Epithelial cell of esophagus (primary cell): ENCODE measurements around the gene HS6ST3.
A peak's percentile ranks its signal among the peaks of the same experiment; 100 is the strongest.
"Not testable (repeated sequence)": the region's sequence is repeated elsewhere in the genome, so short reads cannot be mapped to it uniquely, and the experiment has no call there.

ENCODE experiments used
- DNase-seq: peaks from one replicate; pipeline ENCODE4 v3.0.0; 2010; ENCODE audit warnings: low read depth
- H3K4me3 ChIP-seq: 2 replicates; pipeline ENCODE4 v1.5.1; 2011; ENCODE audit warnings: mild to moderate bottlenecking, low read length, control low read depth
- TF ChIP-seq, protein P1 (sequence below): IDR thresholded peaks from 2 replicates; pipeline ENCODE4 v1.5.1; 2011; ENCODE audit warnings: low read depth, mild to moderate bottlenecking, low read length, control low read depth, inconsistent platforms; ENCODE audit not compliant: insufficient read depth; ENCODE audit errors: missing control alignments

The HS6ST3 gene

DNA sequence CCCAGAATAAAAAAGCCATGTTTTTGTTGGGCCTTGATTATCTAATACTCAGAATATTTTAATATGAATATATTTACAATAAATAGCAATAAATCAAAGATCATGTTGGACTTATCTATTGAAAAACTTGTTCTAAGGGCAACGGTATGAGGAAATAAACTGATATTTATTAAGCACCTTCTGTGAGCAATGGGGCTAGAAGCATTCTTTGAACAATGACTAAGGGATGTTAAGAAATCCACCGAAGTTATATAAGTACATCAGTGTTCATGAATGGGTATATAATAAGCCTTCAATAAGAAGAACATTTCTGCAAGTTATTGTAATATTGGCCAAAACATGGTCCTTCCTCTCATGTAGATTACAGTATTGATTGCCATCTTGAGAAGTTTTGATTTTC, 682.5 kb downstream of the HS6ST3 start:
- DNase-seq = peak; percentile 70
- TF ChIP-seq, protein P1, sequence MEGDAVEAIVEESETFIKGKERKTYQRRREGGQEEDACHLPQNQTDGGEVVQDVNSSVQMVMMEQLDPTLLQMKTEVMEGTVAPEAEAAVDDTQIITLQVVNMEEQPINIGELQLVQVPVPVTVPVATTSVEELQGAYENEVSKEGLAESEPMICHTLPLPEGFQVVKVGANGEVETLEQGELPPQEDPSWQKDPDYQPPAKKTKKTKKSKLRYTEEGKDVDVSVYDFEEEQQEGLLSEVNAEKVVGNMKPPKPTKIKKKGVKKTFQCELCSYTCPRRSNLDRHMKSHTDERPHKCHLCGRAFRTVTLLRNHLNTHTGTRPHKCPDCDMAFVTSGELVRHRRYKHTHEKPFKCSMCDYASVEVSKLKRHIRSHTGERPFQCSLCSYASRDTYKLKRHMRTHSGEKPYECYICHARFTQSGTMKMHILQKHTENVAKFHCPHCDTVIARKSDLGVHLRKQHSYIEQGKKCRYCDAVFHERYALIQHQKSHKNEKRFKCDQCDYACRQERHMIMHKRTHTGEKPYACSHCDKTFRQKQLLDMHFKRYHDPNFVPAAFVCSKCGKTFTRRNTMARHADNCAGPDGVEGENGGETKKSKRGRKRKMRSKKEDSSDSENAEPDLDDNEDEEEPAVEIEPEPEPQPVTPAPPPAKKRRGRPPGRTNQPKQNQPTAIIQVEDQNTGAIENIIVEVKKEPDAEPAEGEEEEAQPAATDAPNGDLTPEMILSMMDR = no peak
- no peak overlapping the region for H3K4me3 ChIP-seq

GRCh38 chr13:96778302-96778701, 688.4 kb downstream of the HS6ST3 start:
- not testable (repeated sequence) for H3K4me3 ChIP-seq, DNase-seq

- TF ChIP-seq, protein P1 = no peak
- DNase-seq = no peak
- no peak overlapping the region for H3K4me3 ChIP-seq
These were observed 689.8 kb downstream of the HS6ST3 start for GRCh38 chr13:96779691-96780090.

DNA sequence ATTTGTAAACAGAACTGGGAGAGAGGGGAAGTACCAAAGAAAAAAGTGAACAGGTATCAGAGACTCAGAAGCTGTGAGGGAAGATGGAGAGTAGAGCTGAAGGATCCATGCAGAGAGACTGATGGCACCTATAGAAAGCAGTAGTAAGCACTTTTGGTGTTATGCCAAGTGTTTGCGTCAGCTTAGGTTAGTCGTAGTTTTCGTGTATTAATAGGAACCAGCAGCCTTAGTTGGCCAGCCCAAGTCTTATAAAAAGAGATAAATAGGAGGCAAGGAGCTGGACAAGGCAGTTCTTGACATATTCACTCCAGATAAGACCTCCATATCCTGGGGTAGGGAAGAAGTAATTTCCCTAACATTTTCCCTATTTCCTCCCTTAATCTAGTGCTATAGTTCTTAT, 690.2 kb downstream of the HS6ST3 start:
- peak; percentile 19 for DNase-seq
- no peak overlapping the region for H3K4me3 ChIP-seq
- TF ChIP-seq, protein P1 = no peak

GRCh38 chr13:96781141-96781540, 691.2 kb downstream of the HS6ST3 start:
- DNase-seq = peak; percentile 17
- TF ChIP-seq, protein P1 = no peak

GRCh38 chr13:96782186-96782585, 692.3 kb downstream of the HS6ST3 start:
- H3K4me3 ChIP-seq = no peak overlapping the region
- TF ChIP-seq, protein P1 = no peak
- DNase-seq = no peak

More at GRCh38 chr13:96781141-96781540, 691.2 kb downstream of the HS6ST3 start:
- no peak overlapping the region for H3K4me3 ChIP-seq

DNA sequence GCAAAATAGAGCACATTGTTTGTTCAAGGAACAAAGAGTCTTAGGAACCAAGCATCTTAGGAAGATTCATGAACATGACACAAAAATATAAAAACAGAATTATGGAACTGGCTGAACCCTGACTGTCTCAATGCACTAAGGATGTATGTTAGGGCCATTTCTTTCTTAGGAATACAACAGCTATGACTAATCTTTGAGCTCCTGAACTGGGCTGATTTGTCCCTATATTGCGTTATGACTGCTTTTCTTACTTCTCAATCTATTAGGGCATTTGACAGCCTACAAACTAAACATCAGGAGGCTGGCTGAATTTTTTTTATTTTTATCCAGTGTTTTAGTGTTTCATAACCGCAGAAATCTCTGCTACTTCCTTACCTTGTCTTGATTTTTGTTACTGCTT, 693.1 kb downstream of the HS6ST3 start:
- TF ChIP-seq, protein P1 = no peak
- DNase-seq = no peak
- no peak overlapping the region for H3K4me3 ChIP-seq
